GM06990 (cell line): Measurements from ENCODE around the gene AP1M2.
A peak's percentile ranks its signal among the peaks of the same experiment; 100 is the strongest.

Source experiments
- DNase-seq: peaks from one replicate; pipeline ENCODE4 v3.0.0-alpha.2; 2011; ENCODE audit not compliant: insufficient read length; ENCODE audit errors: extremely low read depth
- H3K27me3 ChIP-seq: replicated peaks from 2 replicates; pipeline ENCODE4 v1.6.0; 2011; ENCODE audit warnings: low read length; ENCODE audit not compliant: control insufficient read depth, insufficient read depth
- H3K36me3 ChIP-seq: 2 replicates; pipeline ENCODE4 v1.5.1; 2011; ENCODE audit warnings: low read length; ENCODE audit not compliant: control insufficient read depth, insufficient read depth
- H3K4me3 ChIP-seq: replicated peaks from 2 replicates; pipeline ENCODE4 v1.5.1; 2011; ENCODE audit warnings: low read depth, mild to moderate bottlenecking, control low read depth, low read length
- TF ChIP-seq, protein P1 (sequence below): IDR thresholded peaks from 2 replicates; pipeline ENCODE4 v1.5.1; 2011; ENCODE audit warnings: low read length, control low read depth, mild to moderate bottlenecking, inconsistent platforms; ENCODE audit not compliant: insufficient read depth, poor library complexity, severe bottlenecking

The AP1M2 gene

DNA sequence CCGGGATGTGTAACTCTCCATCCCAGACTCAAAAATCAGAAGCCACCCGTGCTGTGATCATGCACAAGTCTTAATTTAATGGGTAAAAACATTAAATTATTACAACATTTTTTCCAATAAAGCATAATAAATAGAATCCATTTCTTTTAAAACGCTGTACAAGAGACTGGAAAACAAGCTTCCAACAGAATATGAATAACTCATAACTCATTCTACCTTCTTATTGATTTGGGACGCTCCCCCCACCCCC is 20.8 kb downstream of the AP1M2 start:
- H3K4me3 ChIP-seq: peak overlapping the region; percentile 95
- peaks cover 3% of the 10 kb centered on the region for H3K36me3 ChIP-seq
- TF ChIP-seq, protein P1, sequence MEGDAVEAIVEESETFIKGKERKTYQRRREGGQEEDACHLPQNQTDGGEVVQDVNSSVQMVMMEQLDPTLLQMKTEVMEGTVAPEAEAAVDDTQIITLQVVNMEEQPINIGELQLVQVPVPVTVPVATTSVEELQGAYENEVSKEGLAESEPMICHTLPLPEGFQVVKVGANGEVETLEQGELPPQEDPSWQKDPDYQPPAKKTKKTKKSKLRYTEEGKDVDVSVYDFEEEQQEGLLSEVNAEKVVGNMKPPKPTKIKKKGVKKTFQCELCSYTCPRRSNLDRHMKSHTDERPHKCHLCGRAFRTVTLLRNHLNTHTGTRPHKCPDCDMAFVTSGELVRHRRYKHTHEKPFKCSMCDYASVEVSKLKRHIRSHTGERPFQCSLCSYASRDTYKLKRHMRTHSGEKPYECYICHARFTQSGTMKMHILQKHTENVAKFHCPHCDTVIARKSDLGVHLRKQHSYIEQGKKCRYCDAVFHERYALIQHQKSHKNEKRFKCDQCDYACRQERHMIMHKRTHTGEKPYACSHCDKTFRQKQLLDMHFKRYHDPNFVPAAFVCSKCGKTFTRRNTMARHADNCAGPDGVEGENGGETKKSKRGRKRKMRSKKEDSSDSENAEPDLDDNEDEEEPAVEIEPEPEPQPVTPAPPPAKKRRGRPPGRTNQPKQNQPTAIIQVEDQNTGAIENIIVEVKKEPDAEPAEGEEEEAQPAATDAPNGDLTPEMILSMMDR: no peak
- no peaks in the 10 kb centered on the region for H3K27me3 ChIP-seq
- DNase-seq: no peak

DNA sequence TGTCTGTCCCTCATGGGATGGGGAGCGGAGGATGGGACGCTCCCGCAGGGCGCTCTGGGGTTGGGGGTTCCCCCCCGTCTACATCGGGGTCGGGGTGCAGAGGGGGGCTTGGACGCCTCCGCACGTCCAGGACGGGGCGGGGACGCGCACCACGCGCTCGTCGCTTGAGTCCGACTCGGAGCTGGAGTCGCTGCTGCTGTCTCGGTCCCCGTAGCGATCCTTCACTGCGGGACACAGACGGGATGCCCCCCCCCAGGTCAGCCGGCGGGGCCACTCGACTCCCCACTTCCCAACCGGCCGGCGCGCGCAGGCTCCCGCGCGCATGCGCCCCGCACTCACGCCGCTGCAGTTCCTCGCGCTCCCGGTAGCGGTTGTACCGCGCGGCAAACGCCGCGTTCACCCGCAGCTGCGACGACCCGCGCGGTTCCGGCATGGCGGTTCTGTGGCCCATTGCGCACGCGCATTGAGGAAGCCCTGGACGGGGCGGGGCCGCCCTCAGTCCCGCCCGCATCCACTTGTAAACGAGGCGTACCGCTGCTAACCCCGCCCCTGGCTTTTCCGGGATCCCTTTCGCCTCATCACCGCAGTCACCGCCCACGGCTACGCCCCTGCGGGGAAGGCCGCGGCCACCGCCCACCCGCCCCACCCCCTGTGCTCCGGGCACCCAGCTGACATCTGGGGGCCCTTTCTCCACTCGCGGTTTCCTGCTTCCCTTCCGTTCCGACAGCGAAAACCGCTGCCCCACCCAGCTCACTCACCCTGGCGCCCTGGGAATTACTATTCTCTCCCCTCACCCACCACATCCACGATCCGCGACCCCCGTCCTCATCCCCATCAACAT is 21.3 kb downstream of the AP1M2 start, which contains the start of gene KRI1:
Gene KRI1, minus strand, starts transcription at position 444 of the 841 bp plus-strand sequence. Its CDS starts 11 bp downstream, at position 433.
- Histone ChIP-seq H3K27me3 (no peaks in the 10 kb centered on the region), H3K36me3 (peaks cover 5% of the 10 kb centered on the region), H3K4me3 (peak within 1 kb of the TSS; percentile 95)
- TF ChIP-seq, protein P1: no peak
- DNase-seq: peak; percentile 99

DNA sequence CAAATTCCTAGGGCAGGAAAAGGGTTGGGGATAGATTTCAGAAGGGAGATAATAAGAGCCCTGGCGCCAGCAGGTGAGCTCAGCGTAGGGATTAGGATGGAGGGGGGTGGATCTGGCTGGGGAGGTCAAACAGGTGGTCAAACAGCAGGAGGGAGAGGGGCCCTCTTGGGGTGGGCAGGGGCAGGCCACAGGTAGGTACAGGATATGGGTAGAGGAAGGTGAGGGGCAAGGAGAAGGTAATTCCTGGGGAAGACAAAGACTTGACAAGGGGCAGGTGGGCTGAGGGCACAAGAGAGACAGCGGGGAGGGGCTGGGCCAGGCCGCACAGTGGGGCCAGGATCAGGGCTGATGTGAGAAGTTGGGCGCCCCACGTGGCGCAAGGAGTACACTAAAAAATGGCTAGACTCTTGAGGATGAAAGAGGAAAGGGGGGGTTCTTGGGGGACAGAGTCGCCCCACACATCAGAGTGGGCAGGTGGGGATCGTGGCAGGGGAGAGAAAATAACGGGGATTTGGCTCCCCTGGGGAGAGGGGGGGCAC is 22.0 kb downstream of the AP1M2 start:
- Histone ChIP-seq H3K27me3 (no peaks in the 10 kb centered on the region), H3K36me3 (peaks cover 6% of the 10 kb centered on the region), H3K4me3 (peak overlapping the region; percentile 95)
- TF ChIP-seq, protein P1: peak; percentile 55
- DNase-seq: peak; percentile 69

- H3K27me3 ChIP-seq: no peaks in the 10 kb centered on the region
- peaks cover 18% of the 10 kb centered on the region for H3K36me3 ChIP-seq
- H3K4me3 ChIP-seq: no peak overlapping the region
- no peak for DNase-seq
- TF ChIP-seq, protein P1: no peak
These were observed 24.5 kb downstream of the AP1M2 start for GRCh38 chr19:10562609-10563008.

DNA sequence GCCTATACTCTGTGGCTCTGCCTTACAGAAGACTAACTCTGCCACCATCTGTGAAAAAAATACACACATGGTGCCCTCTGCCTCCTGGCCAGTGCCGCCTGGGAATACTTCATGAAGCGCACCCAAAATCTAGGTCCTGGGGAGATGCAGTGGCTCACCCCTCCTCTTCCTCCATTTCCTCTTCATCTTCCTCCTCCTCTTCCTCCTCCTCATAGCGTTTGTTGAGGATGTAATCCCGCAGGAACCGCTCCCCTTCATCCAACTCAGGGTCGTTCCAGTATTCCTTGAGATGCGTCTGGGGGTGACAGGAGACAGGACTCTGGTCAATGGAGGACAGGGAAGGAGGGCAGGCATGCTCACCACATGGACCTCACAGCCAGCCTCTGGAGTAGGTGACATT is 27.0 kb downstream of the AP1M2 start:
- no peak overlapping the region for H3K4me3 ChIP-seq
- TF ChIP-seq, protein P1: no peak
- peaks cover 28% of the 10 kb centered on the region for H3K36me3 ChIP-seq
- no peaks in the 10 kb centered on the region for H3K27me3 ChIP-seq
- DNase-seq: no peak
